Measurements from ENCODE around the gene BORCS6.

DNA sequence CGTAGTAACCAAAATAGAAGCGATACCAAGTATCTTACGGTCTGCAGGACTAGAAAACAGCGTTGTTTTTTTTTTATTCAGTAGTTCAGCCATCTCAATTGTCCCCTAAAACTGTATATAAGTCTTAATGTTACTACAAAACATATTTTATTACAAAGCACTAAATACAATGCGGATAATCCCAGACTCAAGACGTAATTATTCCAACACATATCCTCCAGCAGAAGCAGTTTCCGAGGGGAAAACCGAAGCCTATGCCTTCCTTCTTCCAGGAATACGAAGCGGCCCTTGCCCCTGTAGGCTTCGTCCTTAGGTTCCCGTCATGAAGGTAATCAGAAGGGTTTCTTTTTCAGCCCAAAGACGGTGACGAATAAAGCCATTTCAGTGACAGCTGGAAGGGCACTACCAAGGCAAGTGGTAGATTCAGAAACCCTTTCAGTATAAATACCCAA is 16.1 kb downstream of the BORCS6 start:
- TF ChIP-seq POLR2A (IDR thresholded peaks at IDR 0.05; ENCODE audit: low read depth, low read length) (no peak), TAF1 (IDR thresholded peaks at IDR 0.05; ENCODE audit: low read depth, low read length) (no peak), POLR2AphosphoS5 (IDR thresholded peaks at IDR 0.05; ENCODE audit: low read depth, low read length) (no peak), SPI1 (IDR thresholded peaks at IDR 0.05; ENCODE audit: low read depth, low read length) (no peak)
